ENCODE measurements around the gene DDB1.

GRCh38 chr11:61361237-61361740 is 28.4 kb upstream of the DDB1 start:
- TF ChIP-seq CTCF (conservative IDR thresholded peaks at IDR 0.05; ENCODE audit: low read depth, low read length) (no peak), RAD21 (IDR thresholded peaks at IDR 0.05; ENCODE audit: low read length) (no peak), POLR2A (IDR thresholded peaks at IDR 0.05; ENCODE audit: low read depth, low read length) (no peak), USF2 (IDR thresholded peaks at IDR 0.05; ENCODE audit: low read depth, low read length) (no peak), CEBPB (IDR thresholded peaks at IDR 0.05; ENCODE audit: low read depth, low read length) (no peak), RCOR1 (IDR thresholded peaks at IDR 0.05; ENCODE audit: insufficient replicate concordance, low read length) (no peak), NFE2L2 (IDR thresholded peaks at IDR 0.05; ENCODE audit: low read depth, low read length) (no peak), BHLHE40 (IDR thresholded peaks at IDR 0.05; ENCODE audit: low read depth, low read length) (no peak)
